Panc1 (cell line): ENCODE measurements around the gene BAIAP2. TPM values are rescaled to one million over a fixed set of nuclear protein-coding genes. Genes with fewer than 3 reads are reported as not detected.
A peak's percentile ranks its signal among the peaks of the same experiment; 100 is the strongest.

Source experiments
- ATAC-seq: fragments of 200-7000 bp; cut with Tn5 transposase; 2 replicates; pipeline ENCODE4 v1.9.1; 2020; ENCODE audit warnings: mild to moderate bottlenecking, moderate library complexity
- BruUV-seq: library from RNA; stranded (reverse); fragments of 400-500 nt; replicated peaks from 2 replicates; lab custom pipeline; 2021; lab: Mats Ljungman, UMichigan
- CTCF ChIA-PET: fragments of 300-600 bp; sonication (Branson Sonifier 250); formaldehyde crosslinking; loops from one replicate; lab custom pipeline; 2022; ENCODE audit warnings: antibody characterized with exemption; lab: Charles Lee
- POLR2A ChIA-PET: fragments of 300-600 bp; sonication (Branson Sonifier 250); formaldehyde crosslinking; loops from one replicate; lab custom pipeline; 2022; ENCODE audit warnings: antibody characterized with exemption; lab: Charles Lee
- DNase-seq: peaks from one replicate; pipeline ENCODE4 v3.0.0-alpha.2; 2010; ENCODE audit warnings: low read depth, low spot score
- H3K27ac ChIP-seq: 2 replicates; pipeline ENCODE4 v1.5.1; 2011; ENCODE audit warnings: mild to moderate bottlenecking, low read length, inconsistent platforms
- H3K27me3 ChIP-seq: fragments of 200-500 bp; sonication (Bioruptor generic); 2 replicates; pipeline ENCODE4 v1.6.0; 2014; ENCODE audit warnings: low read length, inconsistent platforms; ENCODE audit not compliant: control insufficient read depth, insufficient read depth
- H3K36me3 ChIP-seq: fragments of 200-500 bp; sonication (Bioruptor generic); 2 replicates; pipeline ENCODE4 v1.5.1; 2014; ENCODE audit warnings: inconsistent platforms, mild to moderate bottlenecking, low read length, moderate library complexity; ENCODE audit not compliant: control insufficient read depth, insufficient read depth
- H3K4me1 ChIP-seq: 2 replicates; pipeline ENCODE4 v1.5.1; 2011; ENCODE audit warnings: inconsistent platforms, mild to moderate bottlenecking, low read length, moderate library complexity; ENCODE audit not compliant: control insufficient read depth, insufficient read depth
- H3K4me3 ChIP-seq, 2 experiments: 2 replicates each; pipeline ENCODE4 v1.5.1; 2011 to 2012; ENCODE audit warnings: low read depth in 2 of 2, low read length in 2 of 2, mild to moderate bottlenecking in 2 of 2, inconsistent platforms in 1 of 2, moderate library complexity in 1 of 2
- H3K9me3 ChIP-seq: fragments of 200-500 bp; sonication (Bioruptor generic); 2 replicates; pipeline ENCODE4 v1.5.1; 2014; ENCODE audit warnings: low read depth, mild to moderate bottlenecking, inconsistent platforms, low read length, moderate library complexity; ENCODE audit not compliant: control insufficient read depth, insufficient read depth
- POLR2AphosphoS5 ChIP-seq: IDR thresholded peaks from 2 replicates; pipeline ENCODE4 v1.6.1; 2012; ENCODE audit warnings: mild to moderate bottlenecking, low read depth, low read length, moderate library complexity
- SIN3A ChIP-seq: IDR thresholded peaks from 2 replicates; pipeline ENCODE4 v1.6.1; 2012; ENCODE audit warnings: low read depth, mild to moderate bottlenecking, low read length, moderate library complexity, borderline replicate concordance; ENCODE audit not compliant: insufficient read depth
- TCF7L2 ChIP-seq: IDR thresholded peaks from 2 replicates; pipeline ENCODE4 v1.6.1; 2011; ENCODE audit warnings: mild to moderate bottlenecking, low read depth, low read length, inconsistent platforms
- in situ Hi-C: cut with HindIII; loops from 2 replicates; pipeline ENCODE4 v1.10.0; 2016; ENCODE audit warnings: low sequenced_read_pairs, low pct_unique_long_range_greater_than_20kb
- intact Hi-C: fragments of 100-400 bp; cut with micrococcal nuclease; formaldehyde crosslinking; loops from one replicate; pipeline ENCODE4 v1.10.0; 2022; ENCODE audit not compliant: unreplicated experiment
- total RNA-seq: library from RNA; stranded (reverse); gene quantifications from one replicate; pipeline ENCODE4 v1.2.1, GENCODE V29; 2021; ENCODE audit not compliant: unreplicated experiment
- TF ChIP-seq, protein P1 (sequence below), 2 experiments: IDR thresholded peaks; 2 replicates each; pipeline ENCODE4 v1.6.1; 2011 to 2012; ENCODE audit warnings: low read depth in 2 of 2, control low read depth in 1 of 2, low read length in 1 of 2, mild to moderate bottlenecking in 1 of 2, moderate library complexity in 1 of 2; ENCODE audit not compliant: insufficient read depth in 1 of 2
- TF ChIP-seq, protein P2 (sequence below): fragments of 450-650 bp; IDR thresholded peaks from 2 replicates; pipeline ENCODE4 v1.5.1; 2017; ENCODE audit warnings: mild to moderate bottlenecking

BAIAP2 gene
- total RNA-seq, 1 experiment from 2014 or later, result 125 TPM

DNA sequence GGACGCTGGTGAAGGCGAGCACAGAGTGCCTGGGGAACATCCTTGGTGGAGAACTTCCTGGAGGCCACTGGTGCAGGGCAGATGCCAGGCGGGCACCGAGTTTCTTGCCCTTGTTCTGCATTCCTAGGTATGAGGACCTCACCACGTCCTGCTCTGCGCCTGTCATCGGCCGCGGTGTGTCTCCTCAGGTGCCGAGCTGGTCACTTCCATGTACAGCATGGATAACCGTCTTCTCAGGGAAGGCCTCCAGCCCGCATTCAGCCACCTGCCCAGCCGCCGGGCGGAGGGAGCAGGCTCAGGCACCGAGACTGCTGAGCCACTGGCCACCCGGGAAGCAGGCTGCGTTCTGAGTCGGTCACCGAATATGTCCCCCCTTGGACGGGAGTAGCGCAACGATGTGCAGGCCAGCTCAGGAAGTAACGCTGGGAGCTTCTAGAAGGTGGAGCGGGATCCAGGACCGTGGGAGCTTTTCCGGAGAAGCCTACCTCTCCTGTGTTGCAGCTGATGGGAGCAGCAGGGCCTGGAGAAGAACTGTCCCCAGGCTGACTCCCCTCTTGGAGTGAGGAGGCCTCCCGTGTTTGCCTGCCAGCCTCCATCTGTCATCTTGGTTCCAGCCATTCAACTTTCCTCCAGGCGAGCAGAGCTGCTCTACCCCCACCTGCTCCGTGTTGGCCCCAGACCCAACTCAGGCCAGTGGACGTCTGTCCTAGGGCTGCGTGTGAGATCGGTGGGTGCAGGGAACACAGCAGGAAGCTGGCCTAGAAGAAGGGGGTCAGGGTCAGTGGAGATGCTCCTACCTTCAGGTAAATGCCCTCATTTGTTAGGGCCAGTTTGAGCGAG lies 2.1 kb upstream of the BAIAP2 start:
- peaks cover 12% of the 10 kb centered on the region for H3K4me1 ChIP-seq
- H3K27me3 ChIP-seq, result no peaks in the 10 kb centered on the region
- in situ Hi-C loops, result no loop called here
- DNase-seq, result no peak
- no peak overlapping the region for H3K27ac ChIP-seq
- BruUV-seq, result TSS peak; percentile 35
- TF ChIP-seq, protein P1, sequence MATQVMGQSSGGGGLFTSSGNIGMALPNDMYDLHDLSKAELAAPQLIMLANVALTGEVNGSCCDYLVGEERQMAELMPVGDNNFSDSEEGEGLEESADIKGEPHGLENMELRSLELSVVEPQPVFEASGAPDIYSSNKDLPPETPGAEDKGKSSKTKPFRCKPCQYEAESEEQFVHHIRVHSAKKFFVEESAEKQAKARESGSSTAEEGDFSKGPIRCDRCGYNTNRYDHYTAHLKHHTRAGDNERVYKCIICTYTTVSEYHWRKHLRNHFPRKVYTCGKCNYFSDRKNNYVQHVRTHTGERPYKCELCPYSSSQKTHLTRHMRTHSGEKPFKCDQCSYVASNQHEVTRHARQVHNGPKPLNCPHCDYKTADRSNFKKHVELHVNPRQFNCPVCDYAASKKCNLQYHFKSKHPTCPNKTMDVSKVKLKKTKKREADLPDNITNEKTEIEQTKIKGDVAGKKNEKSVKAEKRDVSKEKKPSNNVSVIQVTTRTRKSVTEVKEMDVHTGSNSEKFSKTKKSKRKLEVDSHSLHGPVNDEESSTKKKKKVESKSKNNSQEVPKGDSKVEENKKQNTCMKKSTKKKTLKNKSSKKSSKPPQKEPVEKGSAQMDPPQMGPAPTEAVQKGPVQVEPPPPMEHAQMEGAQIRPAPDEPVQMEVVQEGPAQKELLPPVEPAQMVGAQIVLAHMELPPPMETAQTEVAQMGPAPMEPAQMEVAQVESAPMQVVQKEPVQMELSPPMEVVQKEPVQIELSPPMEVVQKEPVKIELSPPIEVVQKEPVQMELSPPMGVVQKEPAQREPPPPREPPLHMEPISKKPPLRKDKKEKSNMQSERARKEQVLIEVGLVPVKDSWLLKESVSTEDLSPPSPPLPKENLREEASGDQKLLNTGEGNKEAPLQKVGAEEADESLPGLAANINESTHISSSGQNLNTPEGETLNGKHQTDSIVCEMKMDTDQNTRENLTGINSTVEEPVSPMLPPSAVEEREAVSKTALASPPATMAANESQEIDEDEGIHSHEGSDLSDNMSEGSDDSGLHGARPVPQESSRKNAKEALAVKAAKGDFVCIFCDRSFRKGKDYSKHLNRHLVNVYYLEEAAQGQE (IDR thresholded peaks at IDR 0.05; ENCODE audit: insufficient read depth in 1 of 2, low read depth in 2 of 2, low read length in 1 of 2), result no peak
- TF ChIP-seq TCF7L2 (no peak), SIN3A (no peak), POLR2AphosphoS5 (no peak)
- TF ChIP-seq, protein P2, sequence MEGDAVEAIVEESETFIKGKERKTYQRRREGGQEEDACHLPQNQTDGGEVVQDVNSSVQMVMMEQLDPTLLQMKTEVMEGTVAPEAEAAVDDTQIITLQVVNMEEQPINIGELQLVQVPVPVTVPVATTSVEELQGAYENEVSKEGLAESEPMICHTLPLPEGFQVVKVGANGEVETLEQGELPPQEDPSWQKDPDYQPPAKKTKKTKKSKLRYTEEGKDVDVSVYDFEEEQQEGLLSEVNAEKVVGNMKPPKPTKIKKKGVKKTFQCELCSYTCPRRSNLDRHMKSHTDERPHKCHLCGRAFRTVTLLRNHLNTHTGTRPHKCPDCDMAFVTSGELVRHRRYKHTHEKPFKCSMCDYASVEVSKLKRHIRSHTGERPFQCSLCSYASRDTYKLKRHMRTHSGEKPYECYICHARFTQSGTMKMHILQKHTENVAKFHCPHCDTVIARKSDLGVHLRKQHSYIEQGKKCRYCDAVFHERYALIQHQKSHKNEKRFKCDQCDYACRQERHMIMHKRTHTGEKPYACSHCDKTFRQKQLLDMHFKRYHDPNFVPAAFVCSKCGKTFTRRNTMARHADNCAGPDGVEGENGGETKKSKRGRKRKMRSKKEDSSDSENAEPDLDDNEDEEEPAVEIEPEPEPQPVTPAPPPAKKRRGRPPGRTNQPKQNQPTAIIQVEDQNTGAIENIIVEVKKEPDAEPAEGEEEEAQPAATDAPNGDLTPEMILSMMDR, result no peak
- intact Hi-C loops, result no loop called here
- H3K4me3 ChIP-seq, result peak overlapping the region in 1 of 2 experiments; percentile 87; a peak in 2 of 4 replicates
- ChIA-PET POLR2A (no interaction called here), CTCF (no interaction called here)
- H3K36me3 ChIP-seq, result peaks cover 7% of the 10 kb centered on the region; the same call in 1 of the 2 replicates
- ATAC-seq, result no peak
- H3K9me3 ChIP-seq, result no peaks in the 10 kb centered on the region

DNA sequence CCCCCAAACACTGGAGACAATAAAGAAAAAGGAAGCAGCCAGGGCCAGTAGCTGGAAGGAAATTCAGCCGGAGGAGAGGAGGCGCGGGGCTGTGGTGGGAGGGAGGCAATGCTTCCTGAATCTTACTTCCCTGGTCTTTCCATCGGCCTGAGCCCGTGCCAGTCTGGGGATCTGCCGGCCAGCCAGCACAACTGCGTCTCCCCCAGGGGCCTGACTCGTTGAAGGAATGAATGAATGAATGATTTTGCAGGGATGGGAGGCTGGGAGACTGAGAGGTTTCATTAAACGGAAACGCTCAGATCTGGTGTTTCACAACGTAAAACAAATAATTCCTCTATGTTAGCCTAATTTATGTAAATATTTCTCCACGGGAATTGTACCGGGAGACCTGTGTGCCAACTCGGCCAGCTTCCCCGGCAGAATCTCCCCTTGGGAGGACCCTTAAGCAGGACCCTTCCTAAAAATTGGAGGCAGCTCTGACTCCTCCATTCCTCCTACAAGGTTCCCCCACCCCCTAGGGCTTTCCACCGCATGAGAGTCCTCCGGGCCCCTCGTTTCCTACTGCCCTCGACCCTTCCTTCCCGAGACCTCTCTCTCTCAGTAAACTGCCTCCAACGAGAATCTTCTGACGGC lies 1.3 kb upstream of the BAIAP2 start:
- Histone ChIP-seq H3K27ac (peak overlapping the region; percentile 44), H3K36me3 (peaks cover 7% of the 10 kb centered on the region; the same call in 1 of the 2 replicates), H3K9me3 (no peaks in the 10 kb centered on the region), H3K4me3 (peak overlapping the region; percentile 60 to 87), H3K4me1 (peaks cover 16% of the 10 kb centered on the region), H3K27me3 (no peaks in the 10 kb centered on the region)
- ATAC-seq (no peak), DNase-seq (no peak)
- in situ Hi-C loops (no loop called here), intact Hi-C loops (no loop called here)
- POLR2A ChIA-PET, result no interaction called here
- BruUV-seq, result no TSS peak
- TF ChIP-seq SIN3A (no peak), TCF7L2 (no peak), POLR2AphosphoS5 (no peak)
- TF ChIP-seq, protein P1 (IDR thresholded peaks at IDR 0.05; ENCODE audit: insufficient read depth in 1 of 2, low read depth in 2 of 2, low read length in 1 of 2), result no peak
- TF ChIP-seq, protein P2, result no peak
- CTCF ChIA-PET, result interaction anchor here (0.6 kb wide), 1 partner anchor 46 kb away, joined by 3 read pairs; no protein-coding TSS in a partner anchor
